ENCODE data around the gene ZNF200.
"Not testable (repeated sequence)": the region's sequence is repeated elsewhere in the genome, so short reads cannot be mapped to it uniquely, and the experiment has no call there.

ZNF200 gene, protein sequence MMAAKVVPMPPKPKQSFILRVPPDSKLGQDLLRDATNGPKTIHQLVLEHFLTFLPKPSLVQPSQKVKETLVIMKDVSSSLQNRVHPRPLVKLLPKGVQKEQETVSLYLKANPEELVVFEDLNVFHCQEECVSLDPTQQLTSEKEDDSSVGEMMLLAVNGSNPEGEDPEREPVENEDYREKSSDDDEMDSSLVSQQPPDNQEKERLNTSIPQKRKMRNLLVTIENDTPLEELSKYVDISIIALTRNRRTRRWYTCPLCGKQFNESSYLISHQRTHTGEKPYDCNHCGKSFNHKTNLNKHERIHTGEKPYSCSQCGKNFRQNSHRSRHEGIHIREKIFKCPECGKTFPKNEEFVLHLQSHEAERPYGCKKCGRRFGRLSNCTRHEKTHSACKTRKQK

DNA sequence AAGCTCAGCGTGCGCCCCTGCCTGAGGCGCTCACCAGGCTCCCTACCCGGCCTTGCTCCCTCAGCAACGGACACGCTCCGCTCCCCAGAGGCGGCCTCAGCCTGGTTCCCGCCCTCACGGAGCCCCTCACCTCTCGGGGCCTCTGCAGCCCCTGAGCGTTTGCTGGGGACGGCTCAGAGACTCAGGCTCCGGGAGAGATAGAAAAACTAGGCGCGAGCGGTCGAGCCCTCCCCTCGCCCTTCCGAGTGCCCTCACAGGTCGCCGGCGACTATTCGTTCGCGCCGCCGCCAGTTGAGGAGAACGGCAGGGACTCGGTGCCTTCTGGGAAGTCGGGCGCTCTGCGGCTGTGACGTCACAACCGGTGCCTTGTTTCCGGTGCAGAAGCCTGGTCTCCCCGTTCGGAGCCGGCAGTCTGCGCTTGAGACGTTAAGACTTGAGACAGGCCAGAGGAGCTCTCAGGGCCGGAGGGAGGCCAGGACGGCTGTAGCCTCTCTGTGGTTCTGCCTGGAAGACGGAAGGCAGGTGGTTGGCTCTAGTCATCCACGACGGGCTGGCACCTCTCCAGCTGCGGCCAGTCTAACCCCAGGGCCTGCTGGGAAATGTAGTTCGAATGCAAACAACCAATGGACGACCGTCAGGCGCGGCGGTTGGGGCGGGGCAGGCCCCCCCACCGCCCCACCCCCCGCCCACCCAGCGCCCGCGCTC, at the start of gene ZNF200:
ZNF200 (minus strand) TSS at position 302 of the 705 bp plus-strand sequence. CDS start 1,403 bp downstream, outside the sequence.
- in situ Hi-C loops (cut with HindIII; ENCODE audit: low sequenced_read_pairs) = no loop called here

DNA sequence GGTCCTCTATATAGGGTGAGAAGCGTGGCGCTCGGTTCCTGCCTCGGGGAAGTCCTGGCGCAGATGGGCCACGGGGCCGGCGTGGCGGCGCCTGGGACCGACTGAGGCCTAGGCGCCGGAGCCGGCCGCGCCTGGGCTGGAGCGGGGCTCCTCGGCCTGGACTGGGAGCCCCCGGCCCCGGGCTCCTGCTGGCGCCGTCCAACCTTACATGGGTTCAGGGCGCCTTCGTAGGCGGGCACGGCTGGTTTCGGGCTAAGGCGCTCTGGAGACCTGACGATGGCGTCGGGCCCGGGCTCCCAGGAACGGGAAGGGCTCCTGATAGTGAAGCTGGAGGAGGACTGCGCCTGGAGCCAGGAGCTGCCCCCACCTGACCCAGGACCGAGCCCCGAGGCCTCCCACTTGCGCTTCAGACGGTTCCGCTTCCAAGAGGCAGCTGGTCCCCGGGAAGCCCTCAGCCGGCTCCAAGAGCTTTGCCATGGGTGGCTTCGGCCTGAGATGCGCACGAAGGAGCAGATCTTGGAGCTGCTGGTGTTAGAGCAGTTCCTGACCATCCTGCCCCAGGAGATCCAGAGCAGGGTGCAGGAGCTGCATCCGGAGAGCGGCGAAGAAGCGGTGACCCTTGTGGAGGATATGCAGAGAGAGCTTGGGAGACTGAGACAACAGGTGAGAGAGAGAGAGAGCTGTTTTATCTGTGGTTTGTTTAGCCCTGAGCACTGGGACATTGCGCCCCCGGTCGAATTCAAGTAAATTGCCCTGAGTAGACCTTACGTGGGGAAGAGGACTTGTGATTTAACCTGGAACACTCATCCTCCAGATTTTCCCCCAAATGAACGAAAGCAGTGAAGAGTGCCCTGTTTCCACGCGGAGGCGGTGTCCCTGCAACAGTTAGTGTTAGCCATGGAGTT, 48.8 kb upstream of the ZNF200 start:
- in situ Hi-C loops (cut with HindIII; ENCODE audit: low sequenced_read_pairs) = no loop called here

- in situ Hi-C loops (cut with HindIII; ENCODE audit: low sequenced_read_pairs) = no loop called here
Observed at GRCh38 chr16:3282730-3283542, 48.0 kb upstream of the ZNF200 start, which contains the start of gene ZNF263. Gene ZNF263, plus strand, starts transcription at chr16:3283491. Its CDS starts 328 bp downstream, at chr16:3283819.

- in situ Hi-C loops (cut with HindIII; ENCODE audit: low sequenced_read_pairs) = no loop called here
Observed at GRCh38 chr16:3282103-3282729, 47.3 kb upstream of the ZNF200 start.

DNA sequence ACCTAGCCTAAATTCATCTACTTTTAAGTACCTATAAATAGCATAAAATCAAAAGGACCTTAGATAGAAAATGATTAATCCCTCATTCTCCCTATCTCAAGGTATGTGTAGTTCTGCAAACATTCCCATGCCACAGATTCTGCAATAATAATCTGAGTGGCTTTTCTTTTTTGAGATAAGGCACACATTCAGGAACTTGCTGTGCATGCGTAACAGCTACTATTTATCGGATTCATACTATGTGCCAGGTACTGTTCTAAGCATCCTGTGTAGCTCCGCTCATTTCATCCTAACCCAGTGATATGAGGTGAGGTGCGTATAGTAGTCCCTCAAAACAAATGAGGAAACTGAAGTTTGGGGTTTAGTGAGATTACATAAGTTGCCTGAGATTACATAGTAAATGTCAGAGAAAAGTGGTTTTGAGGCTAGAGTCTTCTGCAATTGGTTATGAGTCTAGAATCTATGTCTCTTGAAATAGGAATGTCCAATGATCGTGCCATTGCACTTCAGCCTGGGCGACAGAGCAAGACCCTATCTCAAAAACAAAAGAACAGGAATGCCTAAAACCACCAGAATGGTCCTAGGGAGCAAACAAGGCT, 46.4 kb upstream of the ZNF200 start:
- in situ Hi-C loops (cut with HindIII; ENCODE audit: low sequenced_read_pairs) = no loop called here

DNA sequence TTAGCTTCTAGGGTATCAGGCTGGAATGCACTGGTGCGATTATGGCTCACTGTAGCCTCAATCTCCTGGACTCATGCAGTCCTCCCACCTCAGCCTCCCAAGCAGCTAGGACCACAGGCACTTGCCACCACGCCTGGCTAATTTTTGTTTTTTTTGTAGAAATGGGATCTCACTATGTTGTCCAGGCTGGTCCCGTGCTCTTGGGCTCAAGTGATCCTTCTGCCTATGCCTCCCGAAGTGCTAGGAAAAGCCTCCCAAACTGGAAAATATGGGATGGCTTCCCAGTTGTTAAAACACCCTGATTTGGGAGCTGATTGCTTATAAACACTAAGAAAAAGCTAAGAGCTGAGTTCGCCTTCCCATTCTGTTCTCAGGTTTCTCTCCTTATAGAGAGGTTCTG, 41.7 kb upstream of the ZNF200 start:
- in situ Hi-C loops (cut with HindIII; ENCODE audit: low sequenced_read_pairs) = no loop called here

- in situ Hi-C loops (cut with HindIII; ENCODE audit: low sequenced_read_pairs) = no loop called here
Observed at GRCh38 chr16:3274947-3275346, 40.0 kb upstream of the ZNF200 start.

- in situ Hi-C loops (cut with HindIII; ENCODE audit: low sequenced_read_pairs) = no loop called here
Observed at GRCh38 chr16:3274490-3274889, 39.5 kb upstream of the ZNF200 start.

- in situ Hi-C loops (cut with HindIII; ENCODE audit: low sequenced_read_pairs) = not testable (repeated sequence)
Observed at GRCh38 chr16:3271281-3271680, 36.3 kb upstream of the ZNF200 start.

DNA sequence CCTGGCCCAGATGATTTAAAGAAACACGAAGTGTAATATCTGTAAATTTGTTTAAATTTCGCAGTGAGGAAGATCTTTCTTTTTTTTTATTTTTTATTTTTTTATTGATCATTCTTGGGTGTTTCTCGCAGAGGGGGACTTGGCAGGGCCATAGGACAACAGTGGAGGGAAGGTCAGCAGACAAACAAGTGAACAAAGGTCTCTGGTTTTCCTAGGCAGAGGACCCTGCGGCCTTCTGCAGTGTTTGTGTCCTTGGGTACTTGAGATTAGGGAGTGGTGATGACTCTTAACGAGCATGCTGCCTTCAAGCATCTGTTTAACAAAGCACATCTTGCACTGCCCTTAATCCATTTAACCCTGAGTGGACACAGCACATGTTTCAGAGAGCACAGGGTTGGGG, 35.8 kb upstream of the ZNF200 start:
- in situ Hi-C loops (cut with HindIII; ENCODE audit: low sequenced_read_pairs) = not testable (repeated sequence)

DNA sequence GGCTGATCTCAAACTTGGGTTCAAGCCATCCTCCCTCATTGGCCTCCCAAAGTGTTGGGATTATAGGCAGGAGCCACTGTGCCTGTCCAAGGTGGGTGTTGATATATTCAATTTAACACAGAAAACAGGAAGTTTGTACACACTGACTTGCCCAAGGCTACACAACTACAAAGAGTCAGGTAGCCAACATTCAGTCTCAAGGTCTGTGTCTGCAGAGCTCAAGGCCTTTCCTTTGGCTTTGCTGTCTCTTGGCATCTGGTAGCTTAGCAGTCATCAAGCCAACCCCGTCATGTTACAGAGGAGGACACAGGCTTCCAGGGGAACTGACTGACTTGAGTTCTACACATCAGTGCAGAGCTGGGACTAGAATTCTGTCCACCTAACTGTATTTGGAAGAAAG, 33.3 kb upstream of the ZNF200 start:
- in situ Hi-C loops (cut with HindIII; ENCODE audit: low sequenced_read_pairs) = no loop called here

GRCh38 chr16:3266873-3267537, 32.0 kb upstream of the ZNF200 start:
- in situ Hi-C loops (cut with HindIII; ENCODE audit: low sequenced_read_pairs) = no loop called here

- in situ Hi-C loops (cut with HindIII; ENCODE audit: low sequenced_read_pairs) = no loop called here
Observed at GRCh38 chr16:3264137-3265036, 29.4 kb upstream of the ZNF200 start.

DNA sequence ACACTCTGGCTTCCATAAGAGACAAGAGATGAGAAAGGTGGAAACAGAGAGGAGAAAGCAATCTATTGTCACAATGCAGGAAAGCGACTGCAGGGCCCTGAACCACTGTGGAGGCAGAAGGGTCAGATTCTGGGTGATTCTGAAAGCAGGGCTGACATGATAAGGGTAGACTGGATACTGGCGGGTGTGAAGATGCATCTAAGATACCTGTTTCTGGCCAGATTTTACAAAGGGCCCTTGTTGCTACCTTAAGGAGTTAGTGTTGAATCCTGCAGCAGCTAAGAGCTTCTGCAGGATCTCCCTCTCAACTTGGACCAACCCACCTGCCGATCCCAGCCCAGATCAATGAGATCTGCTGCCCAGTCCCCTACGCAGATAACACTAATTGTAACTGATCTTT, 27.6 kb upstream of the ZNF200 start:
- in situ Hi-C loops (cut with HindIII; ENCODE audit: low sequenced_read_pairs) = no loop called here

DNA sequence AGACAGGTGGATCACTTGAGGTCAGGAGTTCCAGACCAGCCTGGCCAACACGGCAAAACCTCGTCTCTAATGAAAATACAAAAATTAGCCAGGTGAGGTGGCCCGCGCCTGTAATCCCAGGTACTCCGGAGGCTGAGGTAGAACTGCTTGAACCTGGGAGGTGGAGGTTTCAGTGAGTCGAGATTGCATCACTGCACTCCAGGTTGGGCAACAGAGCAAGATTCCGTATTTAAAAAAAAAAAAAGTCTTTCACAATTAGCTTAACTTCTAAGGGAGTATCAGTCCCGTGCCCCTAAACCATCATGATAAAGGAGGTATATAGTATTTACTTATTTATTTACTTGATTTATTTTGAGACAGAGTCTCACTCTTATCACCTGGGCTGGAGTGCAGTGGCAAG, 24.9 kb upstream of the ZNF200 start:
- in situ Hi-C loops (cut with HindIII; ENCODE audit: low sequenced_read_pairs) = no loop called here

DNA sequence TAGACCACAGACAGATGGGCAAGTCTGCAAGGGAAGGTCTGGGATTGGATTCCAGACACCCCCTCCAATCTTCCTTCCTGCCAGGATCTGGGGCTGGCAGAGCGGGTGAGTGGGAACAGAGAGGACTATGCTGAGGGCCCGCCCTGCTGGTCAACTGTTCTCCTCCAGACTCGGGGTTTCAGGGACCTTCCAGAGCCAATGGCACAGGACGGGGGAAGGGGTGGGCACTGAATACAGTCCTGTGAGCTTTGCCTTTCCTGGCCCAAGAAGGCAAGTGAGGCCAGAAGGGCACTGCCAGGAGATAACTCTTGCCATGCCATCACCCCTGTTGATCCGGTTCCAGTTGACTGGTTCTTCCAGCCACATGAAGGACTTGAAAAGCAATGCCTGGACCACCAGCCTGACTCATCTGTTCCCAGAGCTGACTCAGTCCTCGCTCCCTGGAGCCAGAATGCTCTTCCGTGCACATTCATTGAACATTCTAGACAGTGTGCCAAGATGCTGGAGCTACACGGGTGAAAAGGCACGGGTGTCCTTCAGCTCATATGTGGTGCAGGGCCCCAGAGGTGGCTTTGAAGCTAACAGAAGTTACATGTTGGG, 22.0 kb upstream of the ZNF200 start:
- in situ Hi-C loops (cut with HindIII; ENCODE audit: low sequenced_read_pairs) = no loop called here

- in situ Hi-C loops (cut with HindIII; ENCODE audit: low sequenced_read_pairs) = no loop called here
Observed at GRCh38 chr16:3256146-3256865, 21.3 kb upstream of the ZNF200 start, which contains the start of gene MEFV. Gene MEFV, minus strand, starts transcription at chr16:3256633. Its CDS starts 46 bp downstream, at chr16:3256587.

Measured in DLD1 (cell line).